GM21529 (cell line): ENCODE measurements around the gene TNFRSF1B.

ENCODE experiments used
- ATAC-seq: cut with Tn5 transposase; IDR thresholded peaks from one replicate; pipeline ENCODE4 v1.9.1; 2021; ENCODE audit not compliant: unreplicated experiment

Gene TNFRSF1B

DNA sequence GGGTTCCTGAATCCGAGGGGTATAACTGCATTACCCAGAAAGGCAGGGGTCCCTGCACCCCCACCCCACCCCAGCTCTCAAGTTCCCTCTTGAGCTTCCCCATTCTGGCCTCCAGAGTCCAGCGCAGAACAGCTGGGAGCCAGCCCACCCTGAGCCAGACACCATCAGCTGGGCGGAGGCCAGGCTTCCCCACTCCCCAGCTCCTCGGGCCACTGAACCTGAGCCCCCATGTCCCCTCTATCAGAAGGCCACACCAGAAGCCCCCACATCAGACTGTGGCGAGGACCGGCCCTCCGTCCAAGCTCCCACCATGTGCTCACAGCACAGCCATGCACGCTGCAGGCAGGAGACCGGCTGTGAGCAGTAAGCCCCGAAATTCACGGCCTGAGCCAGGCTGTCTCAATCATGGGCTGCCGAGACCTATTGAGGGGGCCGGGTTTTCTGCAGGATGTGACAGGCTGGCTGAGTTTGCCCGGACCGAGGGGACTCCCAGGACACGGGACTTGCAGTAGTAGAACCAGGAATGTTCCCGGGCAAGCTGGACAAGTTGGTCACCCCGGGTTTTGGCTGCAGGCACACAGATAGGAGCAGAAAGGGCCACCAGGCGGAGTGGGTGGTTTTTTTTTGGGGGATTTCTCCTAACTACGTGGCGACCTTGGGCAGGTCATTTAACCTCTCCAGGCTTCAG lies 25.5 kb upstream of the TNFRSF1B start:
- ATAC-seq, result no peak

DNA sequence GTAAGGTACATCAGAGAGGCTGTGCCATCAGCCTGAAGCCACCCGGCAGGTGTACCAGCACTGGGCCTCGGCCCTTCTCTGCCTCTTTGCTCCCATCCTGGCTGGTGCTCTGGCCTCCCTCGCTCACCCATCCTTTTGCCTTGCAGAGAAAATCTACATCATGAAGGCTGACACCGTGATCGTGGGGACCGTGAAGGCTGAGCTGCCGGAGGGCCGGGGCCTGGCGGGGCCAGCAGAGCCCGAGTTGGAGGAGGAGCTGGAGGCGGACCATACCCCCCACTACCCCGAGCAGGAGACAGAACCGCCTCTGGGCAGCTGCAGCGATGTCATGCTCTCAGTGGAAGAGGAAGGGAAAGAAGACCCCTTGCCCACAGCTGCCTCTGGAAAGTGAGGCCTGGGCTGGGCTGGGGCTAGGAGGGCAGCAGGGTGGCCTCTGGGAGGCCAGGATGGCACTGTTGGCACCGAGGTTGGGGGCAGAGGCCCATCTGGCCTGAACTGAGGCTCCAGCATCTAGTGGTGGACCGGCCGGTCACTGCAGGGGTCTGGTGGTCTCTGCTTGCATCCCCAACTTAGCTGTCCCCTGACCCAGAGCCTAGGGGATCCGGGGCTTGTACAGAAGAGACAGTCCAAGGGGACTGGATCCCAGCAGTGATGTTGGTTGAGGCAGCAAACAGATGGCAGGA lies 24.5 kb upstream of the TNFRSF1B start:
- no peak for ATAC-seq

DNA sequence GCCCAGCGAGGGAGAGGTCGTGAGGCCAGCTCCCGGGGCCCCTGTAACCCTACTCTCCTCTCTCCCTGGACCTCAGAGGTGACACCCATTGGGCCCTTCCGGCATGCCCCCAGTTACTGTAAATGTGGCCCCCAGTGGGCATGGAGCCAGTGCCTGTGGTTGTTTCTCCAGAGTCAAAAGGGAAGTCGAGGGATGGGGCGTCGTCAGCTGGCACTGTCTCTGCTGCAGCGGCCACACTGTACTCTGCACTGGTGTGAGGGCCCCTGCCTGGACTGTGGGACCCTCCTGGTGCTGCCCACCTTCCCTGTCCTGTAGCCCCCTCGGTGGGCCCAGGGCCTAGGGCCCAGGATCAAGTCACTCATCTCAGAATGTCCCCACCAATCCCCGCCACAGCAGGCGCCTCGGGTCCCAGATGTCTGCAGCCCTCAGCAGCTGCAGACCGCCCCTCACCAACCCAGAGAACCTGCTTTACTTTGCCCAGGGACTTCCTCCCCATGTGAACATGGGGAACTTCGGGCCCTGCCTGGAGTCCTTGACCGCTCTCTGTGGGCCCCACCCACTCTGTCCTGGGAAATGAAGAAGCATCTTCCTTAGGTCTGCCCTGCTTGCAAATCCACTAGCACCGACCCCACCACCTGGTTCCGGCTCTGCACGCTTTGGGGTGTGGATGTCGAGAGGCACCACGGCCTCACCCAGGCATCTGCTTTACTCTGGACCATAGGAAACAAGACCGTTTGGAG lies 23.7 kb upstream of the TNFRSF1B start:
- no peak for ATAC-seq

DNA sequence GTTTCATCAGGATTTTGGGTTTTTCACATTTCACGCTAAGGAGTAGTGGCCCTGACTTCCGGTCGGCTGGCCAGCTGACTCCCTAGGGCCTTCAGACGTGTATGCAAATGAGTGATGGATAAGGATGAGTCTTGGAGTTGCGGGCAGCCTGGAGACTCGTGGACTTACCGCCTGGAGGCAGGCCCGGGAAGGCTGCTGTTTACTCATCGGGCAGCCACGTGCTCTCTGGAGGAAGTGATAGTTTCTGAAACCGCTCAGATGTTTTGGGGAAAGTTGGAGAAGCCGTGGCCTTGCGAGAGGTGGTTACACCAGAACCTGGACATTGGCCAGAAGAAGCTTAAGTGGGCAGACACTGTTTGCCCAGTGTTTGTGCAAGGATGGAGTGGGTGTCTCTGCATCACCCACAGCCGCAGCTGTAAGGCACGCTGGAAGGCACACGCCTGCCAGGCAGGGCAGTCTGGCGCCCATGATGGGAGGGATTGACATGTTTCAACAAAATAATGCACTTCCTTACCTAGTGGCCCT lies 23.1 kb upstream of the TNFRSF1B start:
- ATAC-seq, result peak; percentile 56

- ATAC-seq, result no peak
Observed at GRCh38 chr1:12144236-12144635, 22.6 kb upstream of the TNFRSF1B start.

- ATAC-seq, result no peak
Observed at GRCh38 chr1:12144969-12145368, 21.8 kb upstream of the TNFRSF1B start.

DNA sequence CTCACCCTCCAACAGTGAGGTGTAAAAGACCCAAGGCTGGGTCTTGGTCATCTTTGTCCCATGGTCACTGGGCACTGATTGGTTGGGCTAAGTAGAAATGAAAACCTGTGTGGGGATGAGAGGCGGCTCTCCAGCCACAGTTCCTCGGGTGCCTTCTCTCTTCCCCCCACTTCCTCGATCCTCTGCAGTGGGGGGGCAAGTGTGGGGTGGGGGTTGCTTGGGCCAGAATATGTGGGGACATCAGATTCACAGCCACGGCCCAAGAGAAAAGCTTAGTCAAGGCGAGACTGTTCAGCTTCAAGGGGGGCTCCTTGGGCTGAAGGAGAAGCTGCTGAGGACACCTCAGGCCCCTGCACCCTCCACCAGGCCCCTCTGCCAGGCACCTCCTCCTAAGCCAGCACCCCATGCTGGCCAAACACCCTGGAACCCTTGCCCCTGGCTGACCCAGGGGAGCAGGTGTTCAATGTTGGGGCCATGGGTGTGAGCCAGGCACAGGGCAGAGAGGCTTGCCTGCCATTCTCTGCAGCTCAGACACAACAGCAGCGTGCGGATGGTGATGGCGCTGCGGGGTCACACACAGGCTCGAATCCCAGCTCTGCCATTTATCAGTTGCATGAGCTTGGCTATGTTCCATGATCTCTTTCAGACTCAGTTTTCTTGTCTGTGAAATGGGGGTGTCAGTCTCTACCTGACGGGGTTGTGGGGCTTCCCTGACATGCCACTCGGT lies 21.0 kb upstream of the TNFRSF1B start:
- ATAC-seq, result no peak

DNA sequence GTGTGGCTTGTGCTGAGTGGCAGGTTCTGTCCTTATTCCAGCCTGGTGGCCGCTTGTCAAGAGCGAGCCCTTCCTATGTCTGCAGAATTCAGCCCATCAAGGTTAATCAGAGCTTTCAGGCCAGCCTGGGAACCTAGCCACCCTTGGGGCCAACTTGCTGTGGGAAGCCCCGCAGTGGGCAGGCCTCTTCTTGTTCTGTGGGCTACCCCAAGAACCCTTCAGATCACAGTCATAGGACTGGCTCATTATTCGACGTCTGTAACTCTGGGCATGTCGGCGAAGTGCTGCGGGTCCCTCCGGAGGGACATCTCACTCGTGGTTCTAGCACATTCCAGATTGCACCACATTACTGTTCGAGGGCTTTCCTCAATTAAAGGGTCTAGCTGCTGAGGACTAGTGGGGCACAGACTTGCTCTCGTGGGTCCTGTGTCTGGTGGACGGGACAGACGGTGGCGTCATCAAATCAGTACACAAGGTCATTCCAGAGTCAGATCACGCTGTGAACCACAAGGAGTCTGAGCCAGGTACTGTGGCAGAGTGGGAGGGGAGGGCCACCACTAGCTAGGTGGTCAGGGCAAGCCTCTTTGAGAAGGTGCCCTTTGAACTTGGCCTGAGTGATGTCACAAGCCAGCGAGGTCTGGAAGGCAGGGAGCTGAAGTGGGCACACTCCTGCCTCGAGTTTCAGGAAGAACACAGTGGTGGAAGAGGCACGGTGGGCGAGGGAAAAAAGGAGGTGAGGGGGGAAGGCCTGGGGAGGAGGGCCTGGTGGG lies 20.3 kb upstream of the TNFRSF1B start:
- no peak for ATAC-seq

- no peak for ATAC-seq
Observed at GRCh38 chr1:12147201-12147701, 19.5 kb upstream of the TNFRSF1B start.

GRCh38 chr1:12148160-12148957 lies 18.4 kb upstream of the TNFRSF1B start:
- ATAC-seq, result no peak

DNA sequence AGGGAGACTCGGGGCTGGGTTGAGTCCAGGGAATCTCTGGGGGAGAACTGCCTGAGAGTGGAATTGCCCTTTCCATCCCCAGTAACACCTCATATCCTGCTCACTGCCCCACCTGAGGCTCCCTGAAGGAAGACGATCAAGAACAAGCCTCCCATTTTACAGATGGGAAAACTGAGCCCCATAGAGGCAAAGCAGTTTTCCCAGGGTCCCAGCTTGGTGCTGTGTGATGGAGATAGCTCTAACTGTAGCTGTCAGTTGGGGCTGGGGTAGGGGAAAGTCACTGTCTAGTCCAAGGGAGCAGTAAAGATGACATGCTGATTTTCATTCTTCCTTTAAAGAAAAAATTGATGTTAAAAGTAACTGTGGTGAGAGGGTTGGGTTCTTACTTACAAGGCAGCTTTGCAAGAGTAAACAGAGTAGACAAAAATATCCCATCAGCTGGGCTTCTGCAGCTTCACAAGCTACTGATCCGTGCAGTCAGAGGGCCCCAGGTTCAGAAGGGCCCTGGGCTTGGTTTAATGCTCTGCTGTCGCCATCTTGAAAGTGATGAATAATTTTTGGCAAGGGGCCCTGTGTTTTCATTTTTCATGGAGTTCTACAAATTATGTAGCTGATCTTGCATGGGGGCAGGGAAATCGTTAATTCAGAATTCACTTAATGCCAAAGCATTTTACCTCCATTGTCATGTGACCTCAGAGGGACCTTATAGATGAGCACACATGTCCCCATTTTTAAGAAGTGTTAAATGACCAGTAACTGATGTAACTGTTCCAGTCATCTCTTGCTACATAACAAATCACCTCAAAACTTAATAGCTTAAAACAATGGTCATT lies 17.6 kb upstream of the TNFRSF1B start:
- no peak for ATAC-seq

- ATAC-seq, result no peak
Observed at GRCh38 chr1:12149791-12150175, 17.0 kb upstream of the TNFRSF1B start.

GRCh38 chr1:12150456-12151200 lies 16.2 kb upstream of the TNFRSF1B start:
- ATAC-seq, result no peak

DNA sequence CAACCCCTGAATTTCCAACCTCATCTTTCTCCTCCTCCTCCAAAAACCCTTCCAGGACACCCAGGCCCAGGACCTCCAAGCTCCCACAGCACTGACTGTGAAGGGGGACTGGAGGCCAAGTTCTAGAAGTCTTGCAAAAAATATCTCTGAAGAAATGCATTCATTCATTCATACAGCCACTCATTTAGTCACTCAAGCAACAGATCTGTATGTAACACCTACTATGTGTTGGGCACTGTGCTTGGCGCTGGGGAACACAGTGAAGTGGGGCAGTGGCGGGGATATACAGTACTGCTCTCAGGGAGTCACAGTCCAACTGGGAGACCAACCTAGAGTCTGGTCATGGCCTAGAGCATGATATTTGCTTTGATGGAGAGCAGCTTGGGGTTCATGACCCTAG lies 15.3 kb upstream of the TNFRSF1B start:
- no peak for ATAC-seq

- ATAC-seq, result peak; percentile 73
Observed at GRCh38 chr1:12152113-12152891, 14.5 kb upstream of the TNFRSF1B start.

- no peak for ATAC-seq
Observed at GRCh38 chr1:12153181-12153785, 13.5 kb upstream of the TNFRSF1B start.

DNA sequence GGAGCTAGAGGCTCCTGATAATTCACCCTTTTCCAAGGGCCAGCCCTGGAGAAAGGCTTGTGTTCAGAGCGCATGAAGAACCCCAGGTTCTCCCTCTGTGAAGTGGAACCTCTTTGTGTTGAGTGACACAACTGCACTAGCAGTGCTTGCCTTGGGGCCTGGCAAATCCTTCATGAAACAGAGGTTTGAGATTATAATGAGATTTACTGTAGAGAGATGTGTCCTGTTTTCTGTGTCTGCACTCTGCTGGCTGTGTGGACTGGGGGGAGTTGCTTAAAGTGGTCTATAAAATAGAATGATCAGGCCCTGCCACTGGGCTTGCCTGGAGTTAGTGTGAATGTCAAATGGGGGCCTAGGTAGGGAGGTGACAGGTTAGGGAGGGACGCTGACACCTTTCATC lies 11.5 kb upstream of the TNFRSF1B start:
- no peak for ATAC-seq
